NCI-H526 (cell line): ENCODE measurements around the gene IPO8.
"Not testable (repeated sequence)": the region's sequence is repeated elsewhere in the genome, so short reads cannot be mapped to it uniquely, and the experiment has no call there.

Experiments
- DNase-seq, 2 experiments: peaks; one replicate each; lab custom pipeline; 2025; lab: John Stamatoyannopoulos, UW

Gene IPO8

GRCh38 chr12:30687265-30687986 is 8.2 kb downstream of the IPO8 start:
- no peak for DNase-seq

- DNase-seq, result no peak
Measured at GRCh38 chr12:30679241-30679640, 16.4 kb downstream of the IPO8 start.

- DNase-seq, result no peak
Measured at GRCh38 chr12:30678221-30678620, 17.4 kb downstream of the IPO8 start.

GRCh38 chr12:30661210-30661609 is 34.5 kb downstream of the IPO8 start:
- no peak for DNase-seq

- no peak for DNase-seq
Measured at GRCh38 chr12:30652034-30652696, 43.5 kb downstream of the IPO8 start.

- no peak for DNase-seq
Measured at GRCh38 chr12:30646821-30647220, 48.8 kb downstream of the IPO8 start.

- DNase-seq, result no peak
Measured at GRCh38 chr12:30643366-30643765, 52.3 kb downstream of the IPO8 start.

- DNase-seq, result no peak
Measured at GRCh38 chr12:30640392-30640791, 55.3 kb downstream of the IPO8 start.

- no peak for DNase-seq
Measured at GRCh38 chr12:30635385-30635784, 60.3 kb downstream of the IPO8 start.

- DNase-seq, result no peak
Measured at GRCh38 chr12:30631740-30632139, 63.9 kb downstream of the IPO8 start.

- no peak for DNase-seq
Measured at GRCh38 chr12:30630979-30631285, 64.7 kb downstream of the IPO8 start.

- no peak for DNase-seq
Measured at GRCh38 chr12:30630076-30630978, 65.3 kb downstream of the IPO8 start.

- no peak for DNase-seq
Measured at GRCh38 chr12:30626847-30627246, 68.8 kb downstream of the IPO8 start.

- no peak for DNase-seq
Measured at GRCh38 chr12:30624009-30624408, 71.7 kb downstream of the IPO8 start.

- DNase-seq, result no peak
Measured at GRCh38 chr12:30622509-30622908, 73.2 kb downstream of the IPO8 start.

GRCh38 chr12:30621663-30622241 is 73.9 kb downstream of the IPO8 start:
- not testable (repeated sequence) for DNase-seq

GRCh38 chr12:30617346-30618016 is 78.2 kb downstream of the IPO8 start:
- no peak for DNase-seq

- no peak for DNase-seq
Measured at GRCh38 chr12:30614031-30614430, 81.6 kb downstream of the IPO8 start.

GRCh38 chr12:30613119-30613830 is 82.4 kb downstream of the IPO8 start:
- DNase-seq, result no peak

GRCh38 chr12:30610718-30611117 is 85.0 kb downstream of the IPO8 start:
- DNase-seq, result no peak

- DNase-seq, result not testable (repeated sequence)
Measured at GRCh38 chr12:30609819-30610218, 85.8 kb downstream of the IPO8 start.
